Body of pancreas (tissue), 4 donors: ENCODE measurements around the gene JMJD8.

Source experiments
- POLR2A ChIP-seq, 3 donors: fragments of 450-650 bp; IDR thresholded peaks; one replicate each; pipeline ENCODE4 v1.6.1; 2016; ENCODE audit warnings: antibody characterized with exemption in 3 of 3, mild to moderate bottlenecking in 2 of 3
- TF ChIP-seq, protein P1 (sequence below), 7 experiments: fragments of 450-650 bp in 4 of 7; fragments of 200-600 bp in 3 of 7; sonication (generic) in 3 of 7; IDR thresholded peaks; one replicate each; pipeline ENCODE4 v1.5.1; 2016 to 2019; ENCODE audit warnings: antibody characterized with exemption in 7 of 7

DNA sequence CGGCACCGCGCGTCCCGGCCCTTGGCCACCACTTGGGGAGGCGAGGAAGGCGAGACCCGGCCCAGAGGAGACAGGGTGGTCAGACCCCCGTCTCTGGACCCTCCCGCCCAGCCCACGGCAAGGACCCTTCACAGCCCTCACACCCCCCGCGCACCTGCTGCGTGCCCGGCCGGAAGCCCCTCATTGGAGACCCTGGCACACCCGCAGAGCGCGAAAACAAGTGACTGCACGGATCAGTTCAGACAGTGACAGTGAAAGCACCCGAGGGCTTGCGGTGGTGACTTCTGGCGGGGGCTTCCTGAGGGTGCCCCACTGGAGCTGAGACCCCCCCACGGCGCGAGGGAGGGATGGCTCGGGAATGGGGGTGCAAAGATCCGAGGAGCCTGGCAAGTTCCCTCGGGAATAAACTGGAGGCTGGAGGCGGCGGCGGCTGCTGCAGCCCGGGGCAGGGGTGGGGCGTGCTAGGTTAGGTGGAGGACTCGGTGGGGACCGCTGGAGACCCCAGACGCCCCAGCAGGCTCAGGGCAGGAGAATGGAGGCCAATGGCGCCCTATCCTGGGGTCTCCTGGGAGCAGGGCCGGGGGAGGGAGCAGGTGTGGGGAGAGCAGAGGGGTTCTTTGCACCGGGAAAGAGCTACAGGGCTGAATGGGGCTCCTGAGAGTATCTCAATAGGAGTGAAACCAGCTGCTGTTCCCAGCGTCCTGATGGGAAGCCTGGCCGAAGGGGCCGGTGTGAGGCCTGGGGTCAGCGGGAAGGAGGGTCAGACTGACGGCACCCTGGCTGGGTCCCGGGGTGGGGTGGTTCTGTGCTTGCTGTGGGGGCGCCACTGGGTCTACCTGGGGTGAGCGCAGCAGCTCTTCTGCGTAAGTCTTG lies 22.3 kb upstream of the JMJD8 start:
- TF ChIP-seq POLR2A (IDR thresholded peaks at IDR 0.05), result no peak
- TF ChIP-seq, protein P1, sequence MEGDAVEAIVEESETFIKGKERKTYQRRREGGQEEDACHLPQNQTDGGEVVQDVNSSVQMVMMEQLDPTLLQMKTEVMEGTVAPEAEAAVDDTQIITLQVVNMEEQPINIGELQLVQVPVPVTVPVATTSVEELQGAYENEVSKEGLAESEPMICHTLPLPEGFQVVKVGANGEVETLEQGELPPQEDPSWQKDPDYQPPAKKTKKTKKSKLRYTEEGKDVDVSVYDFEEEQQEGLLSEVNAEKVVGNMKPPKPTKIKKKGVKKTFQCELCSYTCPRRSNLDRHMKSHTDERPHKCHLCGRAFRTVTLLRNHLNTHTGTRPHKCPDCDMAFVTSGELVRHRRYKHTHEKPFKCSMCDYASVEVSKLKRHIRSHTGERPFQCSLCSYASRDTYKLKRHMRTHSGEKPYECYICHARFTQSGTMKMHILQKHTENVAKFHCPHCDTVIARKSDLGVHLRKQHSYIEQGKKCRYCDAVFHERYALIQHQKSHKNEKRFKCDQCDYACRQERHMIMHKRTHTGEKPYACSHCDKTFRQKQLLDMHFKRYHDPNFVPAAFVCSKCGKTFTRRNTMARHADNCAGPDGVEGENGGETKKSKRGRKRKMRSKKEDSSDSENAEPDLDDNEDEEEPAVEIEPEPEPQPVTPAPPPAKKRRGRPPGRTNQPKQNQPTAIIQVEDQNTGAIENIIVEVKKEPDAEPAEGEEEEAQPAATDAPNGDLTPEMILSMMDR (IDR thresholded peaks at IDR 0.05), result no peak
